ENCODE results near the gene SNRPE.

DNA sequence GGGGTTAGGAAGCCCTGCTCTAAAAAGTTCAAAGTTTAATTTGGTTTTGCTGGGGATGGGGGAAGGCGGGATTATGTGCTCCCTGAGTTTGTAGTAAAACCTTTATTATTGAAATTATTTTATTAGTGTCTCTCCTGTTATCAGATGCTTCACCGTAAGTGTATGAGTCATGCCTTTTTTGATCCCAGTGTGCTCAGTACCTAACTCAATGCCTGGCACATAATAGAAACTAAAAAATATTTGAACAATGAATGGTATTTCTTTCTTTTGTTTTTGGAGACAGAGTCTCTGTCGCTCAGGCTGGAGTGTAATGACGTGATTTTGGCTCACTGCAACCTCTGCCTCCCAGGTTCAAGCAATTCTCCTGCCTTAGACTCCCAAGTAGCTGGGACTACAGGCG lies 6.4 kb downstream of the SNRPE start:
- TF ChIP-seq, protein P1, sequence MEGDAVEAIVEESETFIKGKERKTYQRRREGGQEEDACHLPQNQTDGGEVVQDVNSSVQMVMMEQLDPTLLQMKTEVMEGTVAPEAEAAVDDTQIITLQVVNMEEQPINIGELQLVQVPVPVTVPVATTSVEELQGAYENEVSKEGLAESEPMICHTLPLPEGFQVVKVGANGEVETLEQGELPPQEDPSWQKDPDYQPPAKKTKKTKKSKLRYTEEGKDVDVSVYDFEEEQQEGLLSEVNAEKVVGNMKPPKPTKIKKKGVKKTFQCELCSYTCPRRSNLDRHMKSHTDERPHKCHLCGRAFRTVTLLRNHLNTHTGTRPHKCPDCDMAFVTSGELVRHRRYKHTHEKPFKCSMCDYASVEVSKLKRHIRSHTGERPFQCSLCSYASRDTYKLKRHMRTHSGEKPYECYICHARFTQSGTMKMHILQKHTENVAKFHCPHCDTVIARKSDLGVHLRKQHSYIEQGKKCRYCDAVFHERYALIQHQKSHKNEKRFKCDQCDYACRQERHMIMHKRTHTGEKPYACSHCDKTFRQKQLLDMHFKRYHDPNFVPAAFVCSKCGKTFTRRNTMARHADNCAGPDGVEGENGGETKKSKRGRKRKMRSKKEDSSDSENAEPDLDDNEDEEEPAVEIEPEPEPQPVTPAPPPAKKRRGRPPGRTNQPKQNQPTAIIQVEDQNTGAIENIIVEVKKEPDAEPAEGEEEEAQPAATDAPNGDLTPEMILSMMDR (IDR thresholded peaks at IDR 0.05), result no peak
- no peak for TF ChIP-seq POLR2A (IDR thresholded peaks at IDR 0.05)
